GM21528 (cell line): ENCODE results near the gene DPCD.

Experiments
- ATAC-seq: cut with Tn5 transposase; IDR thresholded peaks from one replicate; pipeline ENCODE4 v1.9.1; 2021; ENCODE audit warnings: mild to moderate bottlenecking, moderate library complexity; ENCODE audit not compliant: unreplicated experiment, low FRiP score

DPCD gene

GRCh38 chr10:101587725-101588653 lies at the start of gene DPCD, which contains the start of gene POLL:
TSS of gene DPCD (plus strand) at chr10:101588321. CDS start at chr10:101588337, 16 bp downstream.
TSS of gene POLL (minus strand) at chr10:101588257. CDS start at chr10:101587360, 897 bp downstream.
- ATAC-seq = peak; percentile 96

DNA sequence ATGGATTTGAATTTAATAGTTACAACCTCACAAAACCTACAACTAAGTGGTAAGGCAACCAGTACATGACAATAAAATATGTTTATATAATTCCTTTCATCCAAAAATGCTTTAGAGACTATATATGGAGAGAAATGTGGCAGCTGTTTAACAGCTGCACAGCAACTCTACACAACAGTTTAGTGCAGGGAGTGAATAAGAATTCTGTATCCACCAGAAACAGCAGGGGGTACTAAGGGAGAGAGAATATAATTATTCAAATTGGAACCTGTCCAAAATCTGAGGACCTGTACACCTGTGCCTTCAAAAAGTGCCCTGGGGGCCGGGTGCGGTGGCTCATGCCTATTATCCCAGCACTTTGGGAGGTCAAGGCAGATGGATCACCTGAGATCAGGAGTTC lies 49.7 kb upstream of the DPCD start:
- ATAC-seq = no peak

DNA sequence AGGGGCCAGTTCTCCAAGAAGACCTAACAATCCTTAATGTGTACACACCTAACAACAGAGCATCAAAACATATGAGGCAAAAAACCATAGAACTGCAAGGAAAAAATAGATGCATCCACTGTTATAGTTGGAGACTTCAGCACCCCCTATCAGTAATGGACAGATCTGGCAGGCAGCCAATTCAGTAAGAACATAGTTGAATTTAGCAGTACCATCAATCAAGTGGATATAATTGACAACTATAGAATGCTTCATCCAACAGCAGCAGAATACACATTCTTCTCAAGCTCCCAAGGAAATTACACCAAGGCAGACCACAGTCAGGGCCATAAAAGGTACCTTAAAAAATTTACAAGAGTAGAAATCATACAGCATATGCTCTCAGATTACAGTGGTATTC lies 42.2 kb upstream of the DPCD start:
- ATAC-seq = no peak

DNA sequence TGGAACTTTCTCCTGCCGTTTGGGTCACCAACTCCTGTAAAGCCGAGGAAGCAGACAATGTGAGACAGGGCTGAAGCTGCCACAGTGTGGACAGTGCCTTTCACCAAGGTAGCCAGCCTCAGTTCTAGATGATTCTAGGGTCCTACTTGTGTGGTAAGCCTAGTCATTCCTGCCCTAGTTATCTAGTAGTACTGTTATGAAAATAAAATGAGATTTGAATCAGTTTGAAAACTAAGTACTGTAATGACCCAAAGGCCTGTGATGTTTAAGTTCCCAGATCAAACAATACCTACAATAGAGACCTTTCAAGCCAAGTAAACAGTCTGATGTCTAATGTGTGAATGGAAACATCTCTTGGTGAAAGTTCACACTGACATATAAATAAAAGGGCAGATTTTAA lies 37.2 kb upstream of the DPCD start:
- ATAC-seq = no peak

GRCh38 chr10:101552442-101552841 lies 35.7 kb upstream of the DPCD start:
- no peak for ATAC-seq

DNA sequence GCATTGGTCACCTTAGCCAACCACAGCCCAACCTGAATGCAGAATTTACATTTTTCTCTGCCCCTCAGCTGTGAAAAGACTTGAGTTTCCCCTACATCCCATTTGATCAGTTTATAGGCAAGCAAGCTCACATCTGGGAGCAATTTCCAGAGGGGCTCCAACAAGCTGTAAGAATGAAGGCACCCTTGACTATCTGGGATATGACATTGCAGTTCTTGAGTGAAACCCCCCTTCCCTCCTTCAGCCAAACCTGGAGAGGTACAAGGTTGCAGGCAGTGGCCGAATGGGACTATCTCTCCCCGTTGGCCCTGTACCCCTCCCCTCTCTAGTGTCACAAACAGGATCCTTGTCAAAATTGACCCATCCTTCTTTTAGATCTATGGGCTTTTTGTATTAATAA lies 30.6 kb upstream of the DPCD start:
- ATAC-seq = no peak

GRCh38 chr10:101558204-101558603 lies 29.9 kb upstream of the DPCD start:
- no peak for ATAC-seq

GRCh38 chr10:101558671-101559595 lies 29.2 kb upstream of the DPCD start:
- no peak for ATAC-seq

- no peak for ATAC-seq
These were observed 28.4 kb upstream of the DPCD start for GRCh38 chr10:101559596-101560297.

DNA sequence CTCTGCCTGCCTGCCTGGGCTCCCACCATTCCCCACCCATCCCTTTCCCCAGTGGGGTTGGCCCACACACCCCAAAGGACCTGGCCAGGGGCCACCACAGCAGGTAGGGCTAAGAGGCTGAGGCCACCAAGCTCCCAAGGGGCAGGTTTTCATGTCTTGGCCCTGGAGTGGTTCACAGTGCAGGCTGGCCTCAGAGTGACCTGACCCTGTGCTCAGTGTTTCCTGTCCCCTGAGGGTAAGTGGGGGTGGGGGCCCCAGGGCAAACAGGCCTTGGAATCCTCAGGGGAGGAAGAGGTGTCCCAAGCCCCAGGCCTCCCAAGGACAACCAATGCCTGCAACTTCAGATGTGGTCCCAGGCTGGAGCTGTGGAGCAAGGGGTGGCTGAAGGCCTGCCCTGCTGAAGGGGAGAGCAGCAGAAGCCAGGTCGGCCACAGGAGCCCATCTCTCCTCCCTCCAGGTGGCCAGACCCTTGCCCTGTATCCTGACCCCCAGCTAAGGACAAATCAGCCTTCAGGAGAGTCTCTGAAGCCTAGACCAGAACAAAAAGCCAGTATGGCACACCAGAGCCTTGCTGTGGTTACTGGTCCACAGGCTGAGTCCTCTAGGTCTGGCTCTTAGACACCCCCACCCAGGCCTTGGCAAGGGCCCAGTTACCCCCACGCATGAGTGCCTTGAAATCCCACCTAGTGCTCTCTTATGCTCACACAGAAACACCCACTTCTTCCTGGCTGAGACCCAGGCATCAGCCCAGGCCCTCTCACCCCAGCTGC lies 27.6 kb upstream of the DPCD start:
- ATAC-seq = no peak

DNA sequence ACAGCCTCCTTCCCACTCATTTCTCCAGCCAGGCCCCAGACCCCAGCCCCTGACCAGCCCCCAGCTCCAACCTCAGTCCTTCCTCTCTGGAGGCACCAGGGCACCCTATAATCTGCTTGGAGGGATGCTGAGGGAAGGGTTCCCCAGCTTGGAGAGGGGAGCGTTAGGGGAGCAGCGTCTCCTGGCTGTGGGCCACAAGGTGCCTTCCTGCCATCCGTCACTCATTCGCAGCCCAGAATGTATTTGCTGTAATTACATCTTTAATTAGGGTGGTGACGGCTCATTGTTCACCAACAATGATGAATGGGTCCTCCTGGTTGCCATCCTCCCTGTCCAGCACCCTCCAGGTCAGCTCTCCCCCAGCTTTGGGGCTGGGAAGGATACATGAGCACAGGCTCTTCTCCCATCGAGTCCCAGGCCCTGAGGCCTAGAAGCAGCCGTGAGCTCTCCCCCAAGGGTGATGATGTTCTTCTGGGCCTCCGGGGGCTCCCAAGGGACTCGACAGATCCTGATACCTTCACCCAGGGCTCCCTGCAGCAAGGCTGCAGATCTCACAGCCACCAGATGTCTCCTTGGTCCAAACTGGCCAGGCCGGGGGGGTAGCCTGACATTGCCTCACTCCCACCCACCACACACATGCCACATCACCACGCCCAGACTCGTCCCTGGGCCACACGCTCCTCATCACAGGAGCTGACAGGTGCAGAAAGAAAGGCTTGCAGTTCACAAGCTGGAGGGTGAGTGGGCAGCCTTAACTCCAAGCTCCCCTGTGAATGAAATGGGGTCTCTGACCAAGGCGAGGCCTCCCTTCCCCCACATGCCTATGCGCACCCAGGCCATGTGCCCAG lies 26.8 kb upstream of the DPCD start:
- no peak for ATAC-seq

- no peak for ATAC-seq
These were observed 25.9 kb upstream of the DPCD start for GRCh38 chr10:101562231-101562630.

GRCh38 chr10:101563007-101563406 lies 25.1 kb upstream of the DPCD start:
- no peak for ATAC-seq

GRCh38 chr10:101563497-101564040 lies 24.6 kb upstream of the DPCD start:
- ATAC-seq = no peak

- ATAC-seq = no peak
These were observed 23.6 kb upstream of the DPCD start for GRCh38 chr10:101564490-101564991.

- no peak for ATAC-seq
These were observed 22.7 kb upstream of the DPCD start for GRCh38 chr10:101565370-101565900.

DNA sequence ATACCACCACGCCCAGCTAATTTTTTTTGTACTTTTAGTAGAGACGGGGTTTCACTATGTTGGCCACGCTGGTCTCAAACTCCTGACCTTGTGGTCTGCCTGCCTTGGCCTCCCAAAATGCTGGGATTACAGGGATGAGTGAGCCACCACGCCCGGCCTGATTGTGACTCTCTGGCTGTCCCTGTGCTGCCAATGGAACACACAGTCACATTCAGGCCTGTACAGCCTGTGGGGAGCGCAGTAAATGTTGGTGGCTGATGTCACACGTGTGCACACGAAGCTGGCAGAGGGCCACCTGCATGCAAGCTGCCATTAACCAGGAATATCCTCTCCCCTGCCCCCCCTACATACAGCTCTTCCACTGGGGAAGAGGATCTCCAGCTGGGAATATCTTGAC lies 22.2 kb upstream of the DPCD start:
- ATAC-seq = no peak
